Activated CD4-positive, alpha-beta T cell treated with anti-CD3 and anti-CD28 coated beads, Interleukin-2, amount 50 U/mL, for 24 hours (primary cell): ENCODE results near the gene ACSL1.
"Not testable (repeated sequence)": the region's sequence is repeated elsewhere in the genome, so short reads cannot be mapped to it uniquely, and the experiment has no call there.

ENCODE experiments used
- DNase-seq, 2 donors: peaks; one replicate each; pipeline ENCODE4 v3.0.0-alpha.2; 2020; ENCODE audit warnings: low read depth in 1 of 2, low spot score in 1 of 2

Gene ACSL1

DNA sequence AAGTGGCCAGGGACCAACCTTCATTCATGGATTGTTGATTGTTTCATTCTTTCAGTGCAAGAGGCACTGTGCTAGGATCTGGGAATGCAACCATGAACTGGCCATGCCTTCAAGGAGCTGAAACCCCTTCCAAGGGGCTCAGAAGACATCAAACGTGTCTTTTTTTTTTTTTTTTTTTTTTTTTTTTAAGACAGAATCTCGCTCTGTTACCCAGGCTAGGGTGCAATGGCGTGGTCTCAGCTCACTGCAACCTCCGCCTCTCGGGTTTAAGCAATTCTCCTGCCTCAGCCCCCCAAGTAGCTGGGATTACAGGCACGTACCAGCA lies 13.3 kb upstream of the ACSL1 start:
- not testable (repeated sequence) for DNase-seq

DNA sequence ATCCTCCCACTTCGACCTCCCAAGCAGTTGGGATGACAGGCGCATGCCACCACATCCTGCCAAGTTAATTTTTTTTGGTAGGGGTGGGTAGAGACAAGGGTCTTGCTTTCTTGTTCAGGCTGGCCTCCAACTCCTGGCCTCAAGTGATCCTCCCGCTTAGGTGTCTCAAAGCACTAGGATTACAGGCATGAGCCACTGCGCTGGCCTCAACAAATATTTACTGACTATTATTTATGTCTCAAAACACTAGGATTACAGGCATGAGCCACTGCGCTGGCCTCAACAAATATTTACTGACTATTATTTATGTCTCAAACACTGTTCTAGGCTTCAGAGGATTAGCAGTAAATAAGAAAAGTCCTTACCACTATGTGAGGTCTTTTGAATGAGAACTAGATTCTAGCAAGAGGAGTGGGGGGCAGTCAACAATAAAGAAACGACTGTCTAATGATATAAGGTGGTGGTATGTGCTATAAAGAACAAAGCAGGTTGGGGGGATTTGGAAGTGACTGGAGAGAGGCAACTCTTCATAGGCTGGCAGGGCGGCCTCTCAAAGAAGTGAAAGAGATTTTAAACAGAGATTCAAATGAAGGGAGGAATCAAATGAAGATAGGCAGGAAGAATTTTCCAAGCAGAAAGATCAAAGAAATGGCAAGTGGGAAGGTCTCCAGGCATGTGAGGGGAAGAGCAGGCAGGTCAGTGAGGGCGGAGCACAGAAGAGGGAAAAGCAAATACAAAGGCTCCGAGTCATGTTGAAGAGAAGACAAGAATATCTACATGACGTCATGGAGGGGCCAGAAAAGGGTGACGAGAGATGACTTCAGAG lies 12.7 kb upstream of the ACSL1 start:
- no peak for DNase-seq

DNA sequence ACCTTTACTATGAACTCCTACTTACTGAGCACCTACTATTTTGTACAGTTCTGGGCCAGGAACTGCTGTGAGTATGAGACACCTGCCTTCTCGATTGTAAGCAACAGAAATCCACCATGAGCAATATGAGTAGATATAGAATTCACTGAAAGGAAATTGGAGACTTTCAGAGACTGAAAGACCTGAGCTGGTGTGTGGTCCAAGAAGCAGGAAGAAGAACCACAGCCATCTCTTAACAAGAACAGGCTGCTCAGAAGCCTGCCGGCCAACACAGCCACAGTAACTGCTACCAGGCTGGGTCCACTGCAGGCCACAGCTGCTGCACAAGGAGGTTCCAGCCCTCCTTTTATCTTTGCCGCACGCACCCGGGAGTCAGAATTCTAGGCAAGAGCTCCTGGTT lies 10.8 kb upstream of the ACSL1 start:
- no peak for DNase-seq

DNA sequence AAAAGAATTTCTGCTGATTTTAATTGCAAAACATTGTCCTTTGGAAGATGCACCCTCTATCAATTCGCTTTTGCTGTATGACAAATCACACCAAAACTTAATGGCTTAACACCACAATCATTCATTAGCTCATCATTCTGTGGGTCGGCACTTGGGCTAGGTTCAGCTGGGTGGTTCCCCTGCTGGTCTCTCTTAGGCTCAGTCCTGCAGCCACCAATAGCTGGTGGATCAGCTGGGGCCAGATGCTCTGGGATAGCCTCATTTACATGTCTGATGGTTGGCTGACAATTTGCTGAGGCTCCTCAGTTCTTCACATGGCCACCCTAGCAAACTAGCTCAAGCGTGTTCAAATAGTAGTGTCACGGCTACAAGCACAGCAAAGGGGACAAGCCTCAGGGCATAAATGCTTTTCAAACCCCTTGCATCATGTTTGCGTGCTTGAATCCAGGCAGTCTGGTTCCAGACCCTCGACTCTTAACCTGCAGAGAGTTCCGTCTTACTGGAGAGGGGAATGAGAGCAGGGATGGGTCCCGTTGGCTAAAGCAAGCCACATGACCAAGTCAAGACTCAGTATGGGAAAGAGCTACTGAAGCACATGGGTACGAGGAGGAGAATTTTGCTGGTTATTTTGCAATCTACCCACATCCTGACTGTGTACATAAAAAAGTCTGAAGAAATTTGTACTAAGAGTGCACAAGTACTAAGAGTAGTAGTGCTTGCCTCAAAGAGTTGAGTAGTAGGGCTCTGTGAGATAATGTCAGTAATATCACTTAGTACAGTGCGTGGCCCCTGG lies 7.5 kb upstream of the ACSL1 start:
- DNase-seq, result no peak

DNA sequence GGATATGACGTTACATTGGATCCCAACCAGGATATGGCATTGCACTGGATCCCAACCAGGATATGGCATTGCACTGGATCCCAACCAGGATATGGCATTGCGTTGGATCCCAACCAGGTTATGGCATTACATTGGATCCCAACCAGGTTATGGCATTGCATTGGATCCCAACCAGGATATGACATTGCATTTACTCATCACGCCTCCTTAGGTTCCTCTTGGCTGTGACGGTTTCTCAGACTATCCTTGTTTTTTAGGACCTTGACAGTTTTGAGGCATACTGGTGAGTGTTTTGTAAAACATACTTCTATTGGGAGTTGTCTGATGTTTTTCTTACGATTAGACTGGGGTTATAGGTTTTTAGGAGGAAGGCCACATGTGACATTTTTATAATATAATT lies 5.4 kb upstream of the ACSL1 start:
- no peak for DNase-seq

DNA sequence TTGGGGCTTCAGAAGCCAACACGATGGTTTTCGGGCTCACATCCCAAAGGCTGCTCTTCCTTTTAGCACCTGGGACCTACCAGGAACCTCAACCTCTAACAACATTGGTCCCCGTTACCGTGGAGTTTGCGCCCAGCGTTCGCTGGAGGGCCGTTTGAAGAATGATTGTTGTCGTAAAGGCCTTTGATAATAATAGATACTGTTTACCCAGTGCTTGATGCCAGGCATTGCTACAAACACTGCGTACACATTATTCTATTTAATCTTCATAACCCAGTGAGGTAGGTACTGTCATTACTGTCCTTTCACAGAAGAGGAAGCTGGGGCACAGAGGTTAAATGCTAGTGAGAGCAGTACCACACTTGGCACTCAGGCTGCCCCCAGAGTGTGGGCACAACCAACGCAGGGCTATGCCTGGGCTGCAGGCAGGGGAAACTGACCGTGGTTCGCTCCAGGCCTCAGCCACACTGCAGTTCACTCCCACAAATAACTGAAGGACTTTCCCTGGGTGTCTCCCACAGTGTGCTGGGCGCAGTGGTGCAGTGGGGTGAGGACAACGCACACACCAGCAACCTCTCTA lies 1.0 kb upstream of the ACSL1 start:
- peak in 1 of 2 donors; percentile 6 for DNase-seq

DNA sequence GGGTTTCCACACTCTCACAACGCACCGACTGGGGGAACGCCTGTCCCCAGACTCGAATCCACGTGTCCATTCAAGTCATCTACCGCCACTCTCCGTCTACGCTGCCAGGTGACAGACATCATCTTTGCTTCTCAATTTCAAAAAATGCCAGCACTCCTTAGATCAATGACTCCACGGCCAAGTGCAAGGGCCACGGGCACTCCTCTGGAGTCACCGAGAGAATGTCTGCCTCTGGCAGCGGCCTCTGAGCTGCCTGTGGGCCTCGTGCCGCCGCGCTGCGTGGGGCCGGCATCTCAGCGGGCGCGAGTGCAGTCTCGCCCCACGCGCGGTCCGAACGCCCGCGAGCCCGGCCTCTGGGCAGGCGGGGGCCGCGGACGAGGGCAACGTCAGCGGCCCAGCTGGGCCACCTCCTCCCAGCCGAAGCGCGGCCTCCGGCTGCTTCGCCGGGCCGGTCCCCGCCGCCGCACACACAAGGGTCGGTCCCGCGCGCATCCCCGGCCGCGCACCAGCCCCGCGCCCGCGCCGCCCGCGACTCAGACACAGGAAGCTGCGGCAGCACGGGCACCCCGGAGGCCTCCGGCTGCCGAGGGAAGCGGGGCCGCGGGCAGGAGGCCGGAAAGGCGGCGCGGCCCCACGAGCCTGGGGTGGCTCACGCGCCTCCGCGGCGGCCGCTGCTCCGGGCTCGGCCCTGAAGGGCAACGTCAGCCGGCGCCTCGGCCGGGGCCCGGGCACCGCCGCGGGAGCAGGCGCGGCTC lies 450 bp downstream of the ACSL1 start:
- DNase-seq, result peak; percentile 20 to 23

DNA sequence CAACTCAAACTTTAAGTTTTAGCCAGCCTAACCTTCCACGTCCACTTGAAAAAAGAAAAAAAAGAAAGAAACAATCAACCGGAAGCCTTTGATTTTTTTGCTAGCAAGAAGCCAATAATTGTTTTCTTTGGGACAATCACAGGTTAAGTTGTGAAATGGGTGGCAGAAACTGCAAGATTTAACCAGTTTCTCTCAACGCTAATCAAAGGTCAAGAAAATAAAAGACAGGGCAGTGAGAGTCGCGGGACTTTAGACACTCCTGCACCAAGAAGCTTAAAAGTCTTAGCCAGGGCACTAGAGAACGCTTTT lies 1.0 kb downstream of the ACSL1 start:
- DNase-seq, result no peak

DNA sequence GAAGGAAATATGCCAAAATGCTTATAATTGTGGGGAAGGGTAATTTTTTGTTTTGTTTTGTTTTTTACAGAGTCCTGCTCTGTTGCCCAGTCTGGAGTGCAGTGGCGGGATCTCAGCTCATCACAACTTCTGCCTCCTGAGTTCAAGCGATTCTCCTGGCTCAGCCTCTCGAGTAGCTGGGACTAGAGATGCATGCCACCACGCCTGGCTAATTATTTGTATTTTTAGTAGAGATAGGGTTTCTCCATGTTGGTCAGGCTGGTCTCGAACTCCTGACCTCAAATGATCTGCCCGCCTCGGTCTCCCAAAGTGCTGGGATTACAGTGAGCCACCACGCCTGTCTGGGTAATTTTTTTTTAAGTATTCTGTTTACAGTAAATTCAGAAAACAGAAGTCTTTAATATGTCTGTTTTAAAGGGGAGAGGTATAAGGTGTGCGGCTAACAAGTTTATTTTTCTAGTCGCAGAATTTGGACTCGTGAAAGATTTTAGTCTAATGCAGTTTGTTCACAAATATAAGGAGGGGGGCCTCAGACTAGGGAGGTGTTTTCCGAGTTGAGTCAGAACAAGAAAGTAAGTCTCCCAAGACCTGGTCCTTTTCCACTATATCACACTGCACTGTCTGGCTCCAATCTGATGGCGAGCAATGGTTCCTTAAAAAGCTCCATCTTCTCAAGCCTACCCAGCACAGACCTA lies 1.5 kb downstream of the ACSL1 start:
- DNase-seq, result no peak

DNA sequence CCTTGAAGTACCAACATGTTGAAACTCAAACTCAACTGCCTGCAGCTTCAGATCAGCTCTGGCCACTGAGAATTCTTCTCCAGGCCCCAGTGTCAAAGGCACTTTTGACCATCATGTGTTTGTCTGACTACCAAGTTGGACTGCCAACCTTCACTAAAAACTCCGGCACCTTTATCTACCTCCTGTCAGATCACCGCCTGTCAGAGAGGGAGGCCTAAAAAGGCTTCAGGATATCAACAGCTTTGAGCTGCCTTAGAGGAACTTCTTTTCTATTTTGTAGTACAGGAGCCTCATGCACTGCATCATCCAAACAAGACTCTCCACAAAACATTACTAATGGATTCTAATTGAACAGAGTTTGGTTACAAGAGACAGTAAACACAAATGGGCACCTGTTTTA lies 2.8 kb downstream of the ACSL1 start:
- DNase-seq, result no peak

DNA sequence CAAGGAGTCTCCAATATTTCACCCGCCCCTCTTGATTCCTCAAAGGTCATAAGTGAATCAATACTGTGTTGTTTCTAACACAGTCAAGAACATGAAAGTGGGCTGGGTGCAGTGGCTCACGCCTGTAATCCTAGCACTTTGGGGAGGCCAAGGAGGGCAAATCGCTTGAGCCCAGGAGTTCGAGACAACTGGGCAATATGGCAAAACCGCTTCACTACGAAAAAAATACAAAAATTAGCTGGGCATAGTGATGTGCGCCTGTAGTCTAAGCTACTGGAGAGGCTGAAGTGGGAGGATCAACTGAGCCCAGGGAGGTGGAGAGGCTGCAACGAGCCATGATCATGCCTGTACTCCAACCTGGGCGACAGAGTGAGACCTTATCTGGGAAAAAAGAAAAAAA lies 3.4 kb downstream of the ACSL1 start:
- no peak for DNase-seq

DNA sequence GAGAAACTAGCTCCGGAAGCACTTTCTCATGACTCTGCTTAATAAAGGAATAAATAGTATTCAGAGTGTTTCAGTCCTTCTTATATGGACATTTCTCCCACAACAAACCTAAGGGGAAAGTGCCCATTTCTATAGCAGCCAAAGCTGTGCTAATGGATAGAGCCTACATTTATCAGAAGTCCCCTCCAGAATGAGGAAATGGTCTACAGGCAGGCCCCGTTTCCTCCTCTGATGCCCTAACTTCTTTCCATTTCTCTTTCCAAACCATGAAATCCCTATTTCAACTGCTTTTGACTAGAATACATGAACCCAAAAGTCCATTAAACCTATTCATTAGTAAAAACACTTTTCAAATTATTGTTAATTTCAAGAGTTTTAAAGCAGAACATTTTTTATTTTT lies 4.5 kb downstream of the ACSL1 start:
- DNase-seq, result no peak

DNA sequence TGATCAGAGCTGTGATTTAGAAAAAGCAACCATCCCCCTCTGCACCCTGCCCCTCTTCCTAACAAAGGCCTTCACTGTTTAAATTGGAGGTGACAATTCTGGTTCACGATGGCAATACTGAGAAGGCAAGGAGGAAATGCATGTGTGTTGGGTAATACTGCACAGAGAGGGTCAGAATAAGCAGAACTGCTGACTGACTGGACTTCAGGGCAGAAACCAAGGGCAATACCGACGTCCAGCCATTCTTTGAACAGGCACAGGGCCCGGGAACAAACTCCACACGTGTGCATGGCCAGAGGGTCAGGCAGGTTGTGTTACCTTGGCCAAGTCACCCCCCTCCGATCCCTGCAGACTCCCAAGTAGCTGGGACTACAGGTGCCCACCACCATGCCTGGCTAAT lies 6.0 kb downstream of the ACSL1 start:
- DNase-seq, result no peak

DNA sequence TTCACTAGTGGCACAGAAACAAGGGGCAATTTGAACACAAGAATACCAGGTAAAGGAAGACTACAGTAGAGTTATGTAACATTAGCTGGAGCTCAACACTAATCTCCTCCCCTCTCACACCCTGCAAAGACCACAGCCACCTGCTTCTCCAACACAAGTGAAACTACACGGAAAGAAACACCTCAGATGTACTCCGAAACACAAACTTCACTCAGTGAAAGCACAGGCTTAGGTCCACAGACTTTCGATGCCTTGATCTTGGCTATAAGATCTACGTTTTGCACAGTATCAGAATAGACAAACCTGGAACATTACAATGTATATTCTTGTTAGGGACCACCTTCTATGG lies 7.6 kb downstream of the ACSL1 start:
- no peak for DNase-seq

DNA sequence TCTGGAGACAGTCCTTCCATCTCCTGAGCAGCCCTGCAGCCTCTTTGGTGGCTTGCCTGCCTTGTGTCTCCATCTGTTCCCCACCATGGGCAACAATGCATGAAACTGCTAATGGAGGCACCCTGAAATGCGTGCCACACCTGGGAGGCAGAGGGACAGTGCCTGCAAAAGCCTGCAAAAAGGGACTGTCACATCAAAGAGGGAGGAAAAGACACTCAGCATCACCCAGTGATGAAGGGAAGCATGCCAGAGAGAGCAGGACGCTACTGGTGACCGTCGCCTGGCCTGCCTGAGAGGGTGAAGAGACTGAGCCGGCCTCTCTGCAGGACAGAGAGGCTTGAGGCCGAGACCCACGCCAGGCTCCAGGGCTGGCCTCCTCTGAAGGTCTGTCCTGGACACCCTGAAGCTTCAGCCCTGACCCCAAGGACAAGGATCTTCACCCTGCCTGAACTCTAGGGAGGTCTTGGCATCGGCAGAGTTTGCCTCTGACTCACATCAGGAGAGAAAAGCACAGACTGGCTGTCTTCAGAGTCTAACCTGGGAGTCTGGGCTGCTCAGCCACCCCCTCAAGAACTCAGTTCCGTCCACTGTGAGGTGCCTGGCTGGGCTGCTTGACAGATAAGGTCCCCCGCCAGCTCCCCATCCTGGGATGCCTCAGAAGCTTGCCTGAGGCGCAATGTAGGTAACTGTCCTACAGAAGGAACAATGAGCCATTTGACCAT lies 8.1 kb downstream of the ACSL1 start:
- DNase-seq, result no peak

DNA sequence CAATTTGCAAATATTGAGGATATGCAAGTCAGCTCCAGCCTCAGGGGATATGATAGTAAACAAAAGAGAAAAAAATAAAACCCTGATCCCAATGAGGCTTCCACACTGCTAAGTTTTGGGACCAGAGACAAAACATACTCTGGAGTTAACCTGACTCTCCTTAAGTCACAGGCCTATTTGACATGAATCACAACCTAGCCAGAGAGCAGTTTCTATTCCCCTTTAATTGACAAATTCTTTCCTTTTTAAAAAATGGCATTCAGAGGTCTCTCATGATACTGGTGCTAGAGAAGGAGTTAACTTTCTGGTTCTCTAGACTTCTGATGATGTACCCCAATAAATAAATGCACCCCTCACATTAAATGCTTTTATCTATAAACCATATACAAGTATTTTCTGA lies 8.8 kb downstream of the ACSL1 start:
- no peak for DNase-seq

DNA sequence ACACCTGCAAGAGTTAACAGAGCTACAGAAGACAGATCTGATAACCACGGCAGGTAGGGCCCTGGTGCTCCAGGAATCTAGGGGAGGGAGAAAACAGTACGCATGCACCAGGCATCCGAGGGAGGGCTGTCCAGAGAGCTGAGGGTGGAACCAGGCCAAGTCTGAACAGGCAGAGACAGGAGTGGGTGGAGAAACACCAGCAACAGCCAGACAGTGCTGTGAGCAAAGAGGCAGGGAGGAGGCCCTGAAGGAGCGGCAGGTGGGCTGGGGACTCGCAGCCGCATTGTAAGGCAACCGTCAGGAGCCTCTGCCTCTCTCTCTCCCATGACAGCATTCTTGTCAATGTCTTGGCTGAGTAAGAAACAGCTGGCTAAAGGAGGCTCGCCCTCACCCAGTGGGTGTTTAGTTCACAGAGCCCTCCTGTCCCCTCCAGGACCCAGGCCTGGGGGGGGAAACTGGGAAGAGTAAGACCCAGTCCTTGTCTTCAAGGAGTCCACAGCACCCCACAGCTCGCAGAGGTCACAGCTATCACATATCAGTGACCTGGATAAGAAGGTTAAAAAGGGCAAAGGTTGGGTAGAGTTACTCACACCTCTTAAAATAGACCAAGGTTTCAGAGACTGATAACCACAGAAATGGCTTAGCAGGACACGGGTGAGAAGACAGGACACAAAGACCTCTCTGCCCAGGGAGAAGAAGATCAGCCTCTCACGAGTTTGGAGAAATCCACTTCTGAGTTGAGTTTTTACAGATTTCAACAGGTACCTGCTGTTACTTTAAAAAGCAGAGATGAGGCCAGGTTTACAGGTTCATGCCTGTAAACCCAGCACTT lies 10.5 kb downstream of the ACSL1 start:
- no peak for DNase-seq

DNA sequence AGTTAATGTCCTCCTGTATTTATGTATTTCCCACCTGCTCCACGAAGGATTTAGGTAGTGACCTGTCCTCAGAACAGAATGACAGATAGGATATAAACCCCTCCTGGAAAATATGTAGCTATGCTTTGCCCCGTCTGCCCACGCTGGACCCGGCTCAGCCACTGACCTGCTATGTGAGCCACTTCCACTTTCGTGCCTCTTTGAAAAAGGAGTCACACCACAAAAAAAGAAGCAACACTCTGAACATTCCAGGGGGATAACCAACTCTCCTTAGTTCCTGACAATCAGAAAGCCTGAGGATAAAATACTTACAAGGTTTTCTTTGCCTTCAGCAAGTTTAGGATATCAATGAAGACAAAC lies 11.1 kb downstream of the ACSL1 start:
- DNase-seq, result no peak

DNA sequence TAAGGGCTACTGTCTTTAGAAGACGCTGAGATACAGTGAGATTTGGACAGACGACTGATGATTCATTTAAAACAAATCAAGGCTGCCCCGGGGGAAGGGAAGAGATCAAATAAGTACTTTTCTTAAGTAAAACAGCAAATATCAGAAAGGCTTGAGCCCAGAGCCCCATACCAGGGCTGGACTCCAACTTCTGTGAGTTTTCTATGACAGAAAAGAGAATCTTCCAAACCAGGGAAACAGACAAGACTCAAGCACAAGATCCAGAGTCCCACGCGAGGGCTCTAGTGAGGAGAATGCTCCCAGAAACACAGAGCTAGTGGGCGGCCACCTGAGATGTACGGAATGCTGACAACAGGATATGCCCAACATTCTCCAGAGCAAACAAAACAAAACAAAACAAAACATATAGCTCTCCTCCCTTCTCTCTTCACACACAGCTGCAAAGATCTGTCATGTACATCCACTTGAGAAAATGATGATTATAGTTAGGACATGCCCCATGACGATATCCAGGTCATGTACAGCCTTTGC lies 13.1 kb downstream of the ACSL1 start:
- DNase-seq, result no peak

DNA sequence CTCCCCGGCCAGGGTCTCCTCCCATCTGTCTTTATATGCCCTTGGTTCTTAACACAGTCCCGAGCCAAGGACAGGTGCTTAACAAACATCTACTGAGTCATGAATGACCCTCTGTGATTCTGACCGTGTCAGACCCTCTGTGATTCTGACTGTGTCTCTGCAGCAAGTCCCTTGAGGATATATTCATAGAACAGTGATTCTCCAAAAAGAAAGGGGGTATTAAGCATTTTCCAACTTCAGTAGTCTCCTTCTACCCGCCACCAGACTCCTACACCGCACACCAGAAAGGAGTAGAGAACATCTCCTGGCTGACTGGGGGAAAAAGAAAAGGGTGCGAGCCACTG lies 13.6 kb downstream of the ACSL1 start:
- no peak for DNase-seq
